Gastrocnemius medialis (tissue), 4 donors: Measurements from ENCODE around the gene MPPE1.

Source experiments
- CTCF ChIP-seq, 5 experiments: fragments of 450-650 bp in 3 of 5; fragments of 200-600 bp in 2 of 5; sonication (generic) in 2 of 5; IDR thresholded peaks in 4 of 5; conservative IDR thresholded peaks in 1 of 5; 1 replicate in 4 of 5; 2 replicates in 1 of 5; pipeline ENCODE4 v1.5.1; 2016 to 2019; ENCODE audit warnings: antibody characterized with exemption in 5 of 5, mild to moderate bottlenecking in 3 of 5, moderate library complexity in 3 of 5
- POLR2A ChIP-seq, 2 donors: fragments of 450-650 bp; IDR thresholded peaks; one replicate each; pipeline ENCODE4 v1.6.1; 2017; ENCODE audit warnings: antibody characterized with exemption in 2 of 2, mild to moderate bottlenecking in 2 of 2, moderate library complexity in 2 of 2

GRCh38 chr18:11923450-11923849, 15.3 kb upstream of the MPPE1 start:
- TF ChIP-seq CTCF (IDR thresholded peaks at IDR 0.05 in 4 of 5, conservative IDR thresholded peaks at IDR 0.05 in 1 of 5) (no peak), POLR2A (IDR thresholded peaks at IDR 0.05) (no peak)
